Measurements from ENCODE around the gene RABGAP1L. TPM values are rescaled to one million over a fixed set of nuclear protein-coding genes. Genes with fewer than 3 reads are reported as not detected.

Gene RABGAP1L
- total and polyA plus RNA-seq, 2 of the 4 experiments (the other 2 are of a cell fraction) = 7.9 to 26.7 TPM

- intact Hi-C loops (cut with micrococcal nuclease) = no loop called here
- H4K5ac ChIP-seq (ENCODE audit: low read depth, low read length) = no peak overlapping the region
- no peak overlapping the region for H3K14ac ChIP-seq (replicated peaks; ENCODE audit: low read depth, low read length)
- no peak overlapping the region for H2AK5ac ChIP-seq (ENCODE audit: low read depth, low read length)
- H3K27ac ChIP-seq (ENCODE audit: insufficient read depth, low read length) = no peak overlapping the region
- CTCF ChIA-PET = no interaction called here
- in situ Hi-C loops (cut with MboI; ENCODE audit: low sequenced_read_pairs) = no loop called here
- H3K4ac ChIP-seq (ENCODE audit: low read depth, low read length) = no peak overlapping the region
- H4K20me1 ChIP-seq (ENCODE audit: insufficient read depth, low read length) = no peaks in the 10 kb centered on the region
- no peaks in the 10 kb centered on the region for H3K27me3 ChIP-seq (ENCODE audit: control insufficient read depth, insufficient read depth, low read length)
- TF ChIP-seq MAFK (IDR thresholded peaks at IDR 0.05; ENCODE audit: low read depth, low read length) (no peak), MAZ (IDR thresholded peaks at IDR 0.05; ENCODE audit: borderline replicate concordance, low read depth, low read length) (no peak), RCOR1 (IDR thresholded peaks at IDR 0.05; ENCODE audit: insufficient replicate concordance, low read length) (no peak), CTCF (conservative IDR thresholded peaks at IDR 0.05; ENCODE audit: low read depth, low read length) (no peak), CEBPB (IDR thresholded peaks at IDR 0.05; ENCODE audit: low read depth, low read length) (no peak), NFE2L2 (IDR thresholded peaks at IDR 0.05; ENCODE audit: low read depth, low read length) (no peak), MXI1 (IDR thresholded peaks at IDR 0.05; ENCODE audit: borderline replicate concordance, low read depth, low read length) (no peak), ELK1 (IDR thresholded peaks at IDR 0.05; ENCODE audit: borderline replicate concordance, low read depth, low read length) (no peak), BHLHE40 (IDR thresholded peaks at IDR 0.05; ENCODE audit: low read depth, low read length) (no peak), CHD1 (IDR thresholded peaks at IDR 0.05; ENCODE audit: low read depth, low read length) (no peak), RFX5 (IDR thresholded peaks at IDR 0.05; ENCODE audit: low read depth, low read length) (no peak), POLR2A (IDR thresholded peaks at IDR 0.05; ENCODE audit: low read depth, low read length) (no peak), SMC3 (IDR thresholded peaks at IDR 0.05; ENCODE audit: low read depth, low read length) (no peak), RAD21 (IDR thresholded peaks at IDR 0.05; ENCODE audit: low read length) (no peak)
- H3K79me1 ChIP-seq (ENCODE audit: low read depth in 1 of 2, low read length in 2 of 2) = no peaks in the 10 kb centered on the region
- no peaks in the 10 kb centered on the region for H3K36me3 ChIP-seq (ENCODE audit: control insufficient read depth, insufficient read depth, low read length)
- no peaks in the 10 kb centered on the region for H3K9me1 ChIP-seq (ENCODE audit: insufficient read depth, low read length)
- no peak overlapping the region for H2BK15ac ChIP-seq (ENCODE audit: low read depth, low read length)
- ATAC-seq (ENCODE audit: low read depth) = no peak
- H3K18ac ChIP-seq (ENCODE audit: low read depth, low read length) = no peak overlapping the region
- H2AFZ ChIP-seq (replicated peaks; ENCODE audit: low read length, poor library complexity) = no peak overlapping the region
- H2AK9ac ChIP-seq (replicated peaks; ENCODE audit: low read depth, low read length, poor library complexity) = no peak overlapping the region
- POLR2A ChIA-PET (ENCODE audit: unreplicated experiment) = no interaction called here
- H3K4me3 ChIP-seq (ENCODE audit: insufficient read depth, low read depth, low read length) = no peak overlapping the region
- H2BK5ac ChIP-seq (ENCODE audit: low read depth, low read length, poor library complexity, severe bottlenecking) = no peak overlapping the region
- no peak overlapping the region for H3K23ac ChIP-seq (ENCODE audit: low read depth, low read length)
- no peak for DNase-seq
- WGBS, 2 experiments (ENCODE audit: extremely low coverage in 2 of 2, insufficient read length in 1 of 2) = no CpG with 5 or more reads among the region's 2 CpGs
- H4K91ac ChIP-seq (ENCODE audit: insufficient read depth, low read depth, low read length) = no peak overlapping the region
- no peak overlapping the region for H4K8ac ChIP-seq (ENCODE audit: low read depth in 2 of 2, low read length in 2 of 2)
- H3K4me1 ChIP-seq (ENCODE audit: control insufficient read depth, insufficient read depth, low read length) = no peaks in the 10 kb centered on the region
- H3K56ac ChIP-seq (ENCODE audit: extremely low read depth, insufficient read depth, low read length) = no peak overlapping the region
- H3K4me2 ChIP-seq (ENCODE audit: low read depth, low read length) = no peak overlapping the region
- no TSS peak for BruUV-seq (replicated peaks)
- dilution Hi-C loops (cut with HindIII; ENCODE audit: low sequenced_read_pairs, unreplicated experiment) = no loop called here
- no peak overlapping the region for H2BK120ac ChIP-seq (ENCODE audit: low read depth, low read length)
- H3K9me3 ChIP-seq (ENCODE audit: control insufficient read depth, insufficient read depth, low read length) = no peaks in the 10 kb centered on the region
- no peak overlapping the region for H2BK20ac ChIP-seq (ENCODE audit: low read depth, low read length)
- H3K9ac ChIP-seq (ENCODE audit: low read depth, low read length) = no peak overlapping the region
Measured at GRCh38 chr1:174519844-174520243, 360.5 kb downstream of the RABGAP1L start.
